ENCODE data around the gene FN3KRP.

FN3KRP gene

DNA sequence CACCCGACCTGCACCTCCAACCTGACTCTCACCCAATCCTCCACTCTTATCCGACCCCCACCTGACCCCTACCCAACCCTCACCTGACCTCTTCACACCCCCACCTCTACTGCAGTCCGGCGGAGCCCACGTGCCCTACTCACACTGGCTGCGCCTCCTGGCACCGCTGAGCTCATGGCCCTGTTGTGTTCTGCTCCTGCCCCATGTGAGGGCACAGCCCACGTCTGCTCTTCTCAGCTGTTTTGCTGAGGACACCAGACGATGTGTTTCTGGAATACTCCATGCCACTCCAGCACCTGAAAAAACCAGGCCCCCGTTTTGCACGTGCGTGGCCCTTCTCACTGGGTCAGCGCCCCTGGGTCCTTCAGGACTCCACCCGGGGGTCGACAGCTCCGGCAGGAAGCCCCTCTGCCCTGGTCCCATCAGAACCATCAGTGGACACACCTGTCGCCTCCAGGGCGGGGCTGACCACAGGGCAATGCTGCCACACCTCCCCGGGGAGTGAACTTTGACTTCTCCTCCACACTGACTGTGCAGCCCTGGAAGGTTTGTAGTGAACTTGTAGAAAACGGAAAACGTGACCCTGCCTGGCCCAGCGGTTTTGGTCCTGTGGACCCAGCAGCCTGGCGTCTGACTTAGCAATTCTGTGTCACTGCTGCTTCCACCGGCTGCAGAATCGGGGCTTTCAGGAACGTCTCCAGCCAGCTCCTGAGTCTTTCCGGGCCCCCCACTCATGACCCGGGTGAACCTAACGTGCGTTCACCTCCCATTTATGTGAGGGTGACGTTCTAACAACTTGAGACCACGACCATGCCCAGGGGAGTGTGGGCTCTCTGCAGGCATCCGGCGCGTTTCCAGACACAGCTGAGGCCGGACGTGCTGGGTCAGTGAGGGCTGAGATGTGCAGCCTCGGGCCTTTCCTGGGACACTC is 12.3 kb upstream of the FN3KRP start:
- no peak overlapping the region for H3K4me3 ChIP-seq
- no peak overlapping the region for H3K27ac ChIP-seq

DNA sequence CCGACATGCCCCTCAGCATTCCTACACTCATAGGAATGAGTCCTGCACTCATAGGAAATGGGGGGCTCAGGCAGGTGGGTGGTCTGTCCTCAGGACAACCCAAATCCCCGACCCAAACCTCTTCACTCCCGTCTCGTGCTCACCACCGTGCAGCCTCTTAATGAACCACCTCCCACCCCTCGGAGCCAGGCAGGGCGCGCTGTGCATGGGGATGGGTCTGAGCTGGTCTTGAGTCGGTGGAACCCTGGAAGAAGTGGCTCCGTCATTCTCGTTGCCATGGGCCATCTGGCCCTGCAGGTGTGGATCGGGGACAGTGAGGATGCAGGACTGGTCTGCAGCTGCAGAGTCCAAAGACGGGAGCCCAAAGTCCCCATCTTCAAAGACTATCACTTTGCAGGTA is 11.6 kb upstream of the FN3KRP start:
- H3K27ac ChIP-seq = no peak overlapping the region

DNA sequence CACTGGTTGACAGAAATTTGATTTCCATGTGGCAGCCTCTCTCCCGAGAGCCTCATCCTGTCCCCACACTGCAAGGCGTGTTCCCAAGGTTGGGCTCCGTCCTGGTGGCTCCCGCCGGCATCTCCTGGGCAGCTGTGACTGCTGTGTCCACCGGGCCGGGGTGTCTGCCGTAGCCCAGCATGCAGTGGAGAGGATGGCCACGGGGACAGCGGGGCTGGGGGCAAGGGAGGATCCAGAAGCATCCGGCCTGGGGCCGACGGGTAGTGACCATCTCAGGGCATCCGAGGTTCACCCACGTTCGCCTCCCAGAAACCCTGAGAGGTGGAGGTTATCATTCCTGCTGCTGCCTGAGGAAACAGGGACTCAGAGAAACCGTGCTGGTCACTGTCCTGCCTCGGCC is 10.8 kb upstream of the FN3KRP start:
- H3K27ac ChIP-seq = no peak overlapping the region
- H3K4me3 ChIP-seq = no peak overlapping the region

More for the DNA sequence above, 11.6 kb upstream of the FN3KRP start:
- H3K4me3 ChIP-seq = no peak overlapping the region

DNA sequence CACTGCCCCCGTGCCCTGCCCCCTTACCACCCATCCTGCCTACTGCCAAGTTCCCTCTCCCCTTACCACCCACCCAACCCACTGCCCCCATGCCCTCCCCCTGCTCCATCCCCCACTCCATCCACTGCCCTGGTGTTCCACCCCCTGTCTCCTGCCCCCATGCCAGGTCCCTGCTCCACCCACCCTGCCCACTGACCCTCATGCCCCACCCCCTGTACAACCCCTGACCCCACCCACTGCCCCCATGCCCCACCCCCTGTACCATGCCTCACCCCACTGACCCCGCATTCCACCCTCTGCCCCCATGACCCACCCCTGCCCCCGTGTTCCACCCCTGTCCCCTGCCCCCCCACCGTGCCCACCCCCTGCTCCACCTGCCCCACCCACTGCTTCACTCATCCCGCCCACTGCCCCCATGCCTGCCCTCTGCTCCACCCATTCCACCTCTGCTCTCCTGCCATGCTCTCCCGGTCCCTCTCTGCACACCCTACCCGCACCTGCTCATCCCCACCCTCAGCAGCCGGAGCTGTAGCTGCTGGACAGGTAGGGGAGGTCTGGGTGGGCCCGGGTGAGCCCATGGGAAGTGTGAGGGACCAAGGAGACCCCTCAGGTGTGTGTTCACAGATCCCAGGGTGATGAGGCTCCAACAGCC is 7.4 kb upstream of the FN3KRP start:
- no peak overlapping the region for H3K4me3 ChIP-seq
- no peak overlapping the region for H3K27ac ChIP-seq

DNA sequence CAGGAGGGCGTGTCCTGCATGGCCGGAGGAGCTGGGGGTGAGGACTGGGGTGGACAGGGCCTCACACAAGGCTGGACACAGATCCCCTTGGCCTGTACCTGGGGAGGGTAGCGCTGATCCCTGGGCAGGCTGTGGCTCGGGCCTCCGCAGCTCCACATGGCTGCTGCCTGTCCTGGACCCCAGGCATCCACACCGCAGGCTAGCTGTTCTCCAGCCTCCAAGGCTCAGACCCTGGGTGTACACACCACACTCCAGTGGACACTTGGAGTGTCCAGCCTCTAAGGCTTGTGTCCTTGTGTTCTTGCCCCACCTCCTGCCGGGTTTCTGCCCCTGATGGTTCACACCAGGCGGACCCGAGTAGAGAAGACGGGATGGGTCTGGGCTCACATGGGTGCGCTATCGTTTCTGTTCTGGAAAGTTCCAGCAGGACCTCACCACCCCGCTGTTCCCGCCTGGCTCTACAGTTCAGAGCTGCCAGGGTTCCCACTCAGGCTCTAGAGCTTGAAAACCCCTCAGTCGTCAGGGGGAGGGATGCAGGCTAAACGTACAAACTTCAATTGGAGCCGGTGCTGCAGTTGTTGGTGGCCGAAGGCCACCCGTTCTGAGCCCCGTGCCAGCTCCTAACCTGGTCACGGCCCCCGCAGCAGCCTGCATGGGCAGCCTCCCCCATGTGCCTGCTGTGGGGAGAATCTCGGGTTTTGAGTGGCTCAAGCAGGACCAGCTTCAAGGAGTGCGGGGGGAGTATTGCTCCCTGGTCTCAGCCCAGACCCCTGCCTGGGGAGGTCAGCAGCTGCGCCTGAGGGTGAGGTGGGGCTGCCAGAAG is 6.6 kb upstream of the FN3KRP start:
- Histone ChIP-seq H3K4me3 (no peak overlapping the region), H3K27ac (no peak overlapping the region)

DNA sequence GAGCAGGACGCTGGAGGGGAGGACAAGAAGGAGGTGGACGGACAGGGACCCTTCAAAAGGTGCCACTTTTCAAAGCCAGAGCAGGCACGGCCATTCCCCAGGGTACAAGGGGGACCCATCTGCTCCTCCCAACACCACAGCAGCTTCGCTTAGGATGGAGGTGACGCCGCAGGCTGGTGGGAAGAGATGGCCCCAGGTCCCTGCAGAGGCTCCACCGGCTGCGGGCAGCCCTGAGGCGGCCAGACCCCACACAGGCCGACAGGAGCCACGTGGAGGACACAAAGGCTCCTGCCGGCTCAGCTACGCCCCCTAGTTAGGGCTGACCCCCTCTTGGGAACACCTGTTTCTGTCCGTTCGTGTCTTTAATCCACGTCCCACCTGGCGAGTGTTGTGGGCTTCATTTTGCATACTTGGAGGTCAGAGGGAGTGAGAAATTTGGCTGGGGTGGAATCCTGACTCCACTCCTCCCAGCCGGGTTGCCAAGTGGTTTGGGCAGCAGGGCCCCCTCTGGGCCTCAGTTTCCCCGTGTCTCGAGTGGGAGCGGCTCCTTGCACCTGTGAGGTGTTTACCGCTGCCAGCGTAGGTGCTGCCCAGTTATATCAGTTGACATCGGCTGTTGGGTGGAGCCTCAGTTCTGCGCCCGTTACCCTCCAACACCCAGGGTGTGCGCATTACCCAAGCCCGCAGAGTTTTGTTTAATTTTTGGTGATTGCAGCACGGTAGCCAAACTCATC is 5.8 kb upstream of the FN3KRP start:
- H3K4me3 ChIP-seq = no peak overlapping the region
- no peak overlapping the region for H3K27ac ChIP-seq

DNA sequence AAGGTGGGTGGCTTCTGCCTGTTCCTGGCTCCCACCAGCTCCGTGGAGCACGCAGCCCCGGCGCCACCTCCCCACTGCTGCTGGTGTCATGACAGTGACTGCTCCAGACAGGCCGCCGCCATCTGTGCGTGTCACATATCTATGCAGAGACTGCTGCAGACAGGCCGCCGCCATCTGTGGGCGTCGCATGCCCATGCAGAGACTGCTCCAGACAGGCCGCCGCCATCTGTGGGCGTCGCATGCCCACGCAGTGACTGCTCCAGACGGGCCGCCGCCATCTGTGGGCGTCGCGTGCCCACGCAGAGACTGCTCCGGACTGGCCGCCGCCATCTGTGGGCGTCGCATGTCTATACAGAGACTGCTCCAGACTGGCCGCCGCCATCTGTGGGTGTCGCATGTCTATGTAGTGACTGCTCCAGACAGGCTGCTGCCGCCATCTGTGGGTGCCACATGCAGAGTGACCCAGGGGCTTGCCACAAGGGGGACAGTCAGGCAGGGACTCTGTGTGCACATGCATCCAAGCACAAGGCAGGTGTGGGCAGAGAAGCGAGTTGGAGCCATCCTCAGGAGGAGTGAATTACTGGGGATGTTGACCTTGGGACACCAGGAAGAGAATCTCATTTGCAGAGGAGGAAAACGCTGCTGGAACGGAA is 3.3 kb upstream of the FN3KRP start:
- H3K4me3 ChIP-seq = no peak overlapping the region
- no peak overlapping the region for H3K27ac ChIP-seq

DNA sequence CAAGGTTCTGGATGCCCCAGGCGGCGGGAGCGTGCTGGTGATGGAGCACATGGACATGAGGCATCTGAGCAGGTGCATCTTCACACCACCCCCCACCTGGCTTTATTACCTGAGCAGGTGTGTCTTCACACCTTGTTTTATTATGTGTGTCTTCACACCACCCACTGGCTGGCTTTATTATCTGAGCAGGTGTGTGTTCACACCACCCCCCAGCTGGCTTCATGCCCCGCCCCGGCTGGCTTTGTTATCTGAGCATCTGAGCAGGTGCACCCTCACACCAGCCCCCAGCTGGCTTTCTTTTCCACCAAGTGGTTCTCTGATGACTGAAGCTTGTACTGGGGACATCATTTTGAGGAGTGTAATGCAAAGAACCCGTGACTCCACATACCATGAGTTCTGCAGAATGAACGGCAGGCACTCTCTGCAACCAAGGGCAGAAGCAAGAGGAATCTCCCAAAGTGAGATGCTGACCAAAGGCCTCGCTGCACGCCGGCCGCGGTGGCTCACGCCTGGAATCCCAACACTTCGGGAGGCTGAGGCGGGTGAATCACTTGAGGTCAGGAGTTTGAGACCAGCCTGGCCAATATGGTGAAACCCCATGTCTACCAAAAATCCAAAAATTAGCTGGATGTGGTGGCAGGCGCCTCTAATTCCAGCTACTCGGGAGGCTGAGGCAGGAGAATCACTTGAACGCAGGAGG is 2.6 kb downstream of the FN3KRP start:
- H3K27ac ChIP-seq = no peak overlapping the region
- H3K4me3 ChIP-seq = no peak overlapping the region

DNA sequence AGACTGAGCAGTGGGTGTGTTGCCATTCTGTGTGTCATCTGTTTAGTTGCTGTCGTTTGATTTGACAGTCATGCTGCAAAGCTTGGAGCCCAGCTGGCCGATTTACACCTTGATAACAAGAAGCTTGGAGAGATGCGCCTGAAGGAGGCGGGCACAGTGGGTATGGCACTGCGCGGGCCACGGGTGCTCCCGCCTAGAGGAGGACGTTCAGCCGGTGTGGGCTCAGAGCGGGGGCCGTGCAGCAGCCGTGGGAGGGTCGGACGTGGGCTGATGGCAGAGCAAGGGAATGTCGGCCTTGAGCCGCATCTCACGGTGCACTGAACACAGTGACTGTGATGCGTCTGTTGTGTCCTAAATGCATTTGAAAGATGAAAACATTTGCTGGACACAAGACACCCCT is 3.7 kb downstream of the FN3KRP start:
- Histone ChIP-seq H3K27ac (no peak overlapping the region), H3K4me3 (no peak overlapping the region)

DNA sequence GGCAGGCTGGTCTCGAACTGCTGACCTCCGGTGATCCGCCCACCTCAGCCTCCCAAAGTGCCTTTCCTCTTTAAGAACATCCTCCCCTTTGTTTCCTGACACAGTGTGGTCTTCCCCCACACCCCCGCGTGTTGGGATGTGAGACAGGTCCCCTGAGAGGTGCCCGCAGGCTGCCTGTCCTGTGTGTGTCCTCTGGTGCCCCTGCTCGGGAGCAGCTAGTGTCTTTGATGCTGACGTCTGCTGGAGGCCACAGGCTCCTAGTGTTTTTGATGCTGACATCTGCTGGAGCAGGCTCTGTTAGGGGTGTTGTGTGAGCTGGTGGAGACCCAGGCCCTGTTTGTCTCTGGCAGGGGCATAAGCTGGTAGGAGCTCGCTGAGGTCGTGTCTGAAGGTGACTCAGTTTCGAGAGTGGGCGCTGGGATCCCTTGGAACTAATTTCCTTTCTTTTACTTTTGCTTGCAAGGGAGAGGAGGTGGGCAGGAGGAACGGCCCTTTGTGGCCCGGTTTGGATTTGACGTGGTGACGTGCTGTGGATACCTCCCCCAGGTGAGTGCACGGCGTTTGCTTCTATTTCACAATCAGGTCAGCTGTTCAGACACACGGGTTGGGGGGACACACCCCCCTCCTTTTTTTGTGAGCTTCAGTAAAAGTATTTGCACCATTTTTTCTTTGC is 6.0 kb downstream of the FN3KRP start:
- Histone ChIP-seq H3K27ac (no peak overlapping the region), H3K4me3 (no peak overlapping the region)

DNA sequence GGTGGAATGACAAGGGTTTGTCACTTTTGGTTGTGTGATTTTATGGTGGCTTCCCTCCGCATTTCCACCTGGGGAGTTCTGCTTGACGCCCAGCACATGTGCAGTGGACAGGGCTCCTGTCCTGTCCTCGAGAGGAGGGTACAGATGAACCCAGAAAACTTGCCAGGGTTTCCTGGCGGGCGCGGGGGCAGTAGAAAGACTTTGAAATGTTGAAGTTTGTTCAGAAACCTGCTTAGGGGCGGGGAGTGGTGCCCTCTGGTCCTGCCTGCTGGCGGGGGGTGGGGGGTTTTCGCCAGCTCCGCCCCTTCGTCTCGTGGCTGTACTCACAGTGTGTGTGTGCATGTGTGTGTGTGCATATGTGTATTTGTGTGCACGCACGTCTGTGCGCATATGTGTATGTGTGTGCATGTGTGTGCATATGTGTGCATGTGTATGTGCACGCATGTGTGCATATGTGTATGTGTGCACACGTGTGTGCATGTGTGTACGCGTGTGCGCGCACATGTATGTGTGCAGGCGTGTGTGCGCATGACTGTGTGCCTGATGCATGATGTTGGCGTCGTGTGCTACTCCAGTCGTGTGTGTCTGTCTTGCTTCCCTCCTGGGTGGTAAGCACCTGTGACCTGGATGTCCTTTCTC is 6.8 kb downstream of the FN3KRP start:
- H3K4me3 ChIP-seq = no peak overlapping the region

DNA sequence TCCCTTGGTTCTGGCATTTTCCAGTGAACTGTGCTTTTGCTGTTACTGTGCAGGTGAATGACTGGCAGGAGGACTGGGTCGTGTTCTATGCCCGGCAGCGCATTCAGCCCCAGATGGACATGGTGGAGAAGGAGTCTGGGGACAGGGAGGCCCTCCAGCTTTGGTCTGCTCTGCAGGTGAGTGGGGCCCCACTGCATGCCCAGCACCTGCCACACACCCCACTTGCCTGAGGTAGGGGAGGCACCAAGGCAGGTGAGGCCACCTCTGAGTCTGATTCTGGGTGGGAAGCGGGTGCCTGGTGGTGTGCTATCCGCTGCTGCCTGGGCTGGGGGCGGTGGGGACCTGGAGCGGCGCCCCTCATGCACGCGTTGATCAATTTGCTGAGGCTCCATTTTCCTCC is 9.9 kb downstream of the FN3KRP start:
- Histone ChIP-seq H3K4me3 (no peak overlapping the region), H3K27ac (no peak overlapping the region)

More for the DNA sequence above, 6.8 kb downstream of the FN3KRP start:
- no peak overlapping the region for H3K27ac ChIP-seq

DNA sequence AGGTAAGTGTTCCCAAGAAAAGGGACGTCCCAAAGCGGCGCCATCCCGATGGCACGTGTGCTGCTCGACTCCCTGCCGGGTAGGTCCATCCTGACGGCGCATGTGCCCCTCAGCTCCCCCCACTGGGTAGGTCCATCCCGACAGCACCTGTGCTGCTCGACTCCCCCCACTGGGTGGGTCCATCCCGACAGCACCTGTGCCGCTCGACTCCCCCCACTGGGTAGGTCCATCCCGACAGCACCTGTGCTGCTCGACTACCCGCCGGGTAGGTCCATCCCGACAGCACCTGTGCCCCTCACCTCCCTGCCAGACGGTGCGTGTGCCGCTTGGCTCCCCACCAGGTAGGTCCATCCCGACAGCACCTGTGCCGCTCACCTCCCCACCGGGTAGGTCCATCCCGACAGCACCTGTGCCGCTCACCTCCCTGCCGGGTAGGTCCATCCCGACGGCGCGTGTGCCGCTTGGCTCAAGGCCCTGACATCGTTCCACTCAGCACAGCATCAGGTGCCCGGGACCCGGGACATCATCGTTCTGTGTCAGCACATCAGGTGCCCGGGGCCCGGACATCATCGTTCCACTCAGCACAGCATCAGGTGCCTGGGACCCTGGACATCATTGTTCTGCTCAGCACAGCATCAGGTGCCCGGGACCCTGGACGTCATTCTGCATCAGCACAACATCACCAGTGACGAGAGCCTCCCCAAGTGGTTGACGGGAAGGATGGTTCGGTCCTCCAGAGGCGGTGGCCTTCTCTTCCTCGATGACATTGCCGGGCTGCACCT is 13.2 kb downstream of the FN3KRP start:
- no peak overlapping the region for H3K27ac ChIP-seq

DNA sequence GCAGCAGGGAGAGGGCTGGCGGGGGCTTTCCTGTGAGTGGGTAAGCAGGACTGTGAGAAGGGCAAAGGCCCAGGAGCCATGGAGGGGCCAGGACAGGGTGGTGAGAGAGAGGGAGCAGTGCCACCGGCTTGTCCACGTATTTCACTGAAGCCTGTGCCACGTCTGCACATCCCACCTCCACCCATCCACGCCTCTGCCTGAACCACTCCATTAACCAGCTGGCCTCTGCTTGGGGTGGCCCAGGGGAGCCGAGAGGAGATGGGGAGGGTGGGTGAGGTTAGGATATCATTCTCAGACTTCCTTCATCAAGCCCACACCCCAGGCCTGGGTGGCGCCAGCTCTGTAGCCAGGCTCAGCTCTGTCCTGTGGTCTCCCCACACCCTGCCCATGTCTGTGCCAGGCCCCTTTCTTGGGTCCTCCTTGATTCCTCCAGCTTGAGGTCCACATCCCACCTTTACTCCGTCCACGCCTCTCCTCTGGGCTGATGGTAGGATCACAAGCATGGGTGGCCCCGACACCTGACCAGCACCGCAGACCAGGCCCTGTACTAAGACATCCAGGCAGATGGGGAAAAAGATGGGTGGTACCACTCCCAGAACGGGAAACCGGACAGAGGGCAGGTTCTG is 15.7 kb downstream of the FN3KRP start:
- Histone ChIP-seq H3K4me3 (no peak overlapping the region), H3K27ac (no peak overlapping the region)

More for the DNA sequence above, 13.2 kb downstream of the FN3KRP start:
- no peak overlapping the region for H3K4me3 ChIP-seq

DNA sequence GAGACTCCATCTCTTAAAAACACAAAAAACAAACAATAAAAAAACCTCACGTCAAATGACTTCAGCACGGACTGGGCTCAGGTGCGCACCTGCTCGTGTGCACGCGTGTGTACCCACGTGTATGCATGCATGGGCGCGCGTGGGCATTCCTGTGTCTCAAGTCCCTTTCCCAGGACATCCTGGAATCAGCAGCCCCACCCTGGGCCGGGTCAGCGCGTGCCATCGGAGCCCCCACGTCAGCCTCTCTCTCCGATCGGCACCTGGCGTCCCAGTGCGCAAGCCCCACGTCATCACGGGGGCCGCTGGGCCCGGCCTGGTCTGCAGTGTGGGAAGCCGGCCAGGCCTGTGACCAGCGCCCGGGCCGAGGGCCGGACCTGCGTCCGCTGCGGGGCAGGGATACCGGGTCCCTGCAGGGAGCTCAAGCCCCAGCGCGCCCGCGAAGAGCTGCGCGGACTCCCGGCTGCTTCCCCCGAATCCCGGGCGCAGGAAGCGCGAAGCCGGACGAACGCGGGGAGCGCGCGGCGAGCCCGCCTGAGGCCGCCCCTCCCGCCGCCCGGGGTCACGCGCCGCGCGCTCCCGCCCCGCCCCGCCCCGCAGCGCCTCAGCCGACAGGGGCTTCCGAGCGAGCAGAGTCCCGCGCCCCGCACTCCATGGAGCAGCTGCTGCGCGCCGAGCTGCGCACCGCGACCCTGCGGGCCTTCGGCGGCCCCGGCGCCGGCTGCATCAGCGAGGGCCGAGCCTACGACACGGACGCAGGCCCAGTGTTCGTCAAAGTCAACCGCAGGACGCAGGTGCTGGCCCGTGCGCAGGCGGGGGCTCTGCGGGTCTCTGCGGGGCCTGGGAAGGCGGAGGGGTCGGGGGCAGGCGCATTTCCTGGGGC is 18.7 kb downstream of the FN3KRP start, which contains the start of gene FN3K:
FN3K (plus strand) TSS at position 629 of the 880 bp plus-strand sequence; CDS start at position 651, 22 bp downstream.
- Histone ChIP-seq H3K4me3 (peak within 1 kb of the TSS; percentile 41 to 71 (median 53)), H3K27ac (peak within 1 kb of the TSS in 16 of 21 experiments; percentile 10 to 82 (median 56))
